GM19438 (cell line): ENCODE data around the gene PAPPA2.
A peak's percentile ranks its signal among the peaks of the same experiment; 100 is the strongest.

Experiments used
- ATAC-seq: cut with Tn5 transposase; IDR thresholded peaks from one replicate; pipeline ENCODE4 v1.9.1; 2021; ENCODE audit warnings: low read depth; ENCODE audit not compliant: unreplicated experiment

PAPPA2 gene

GRCh38 chr1:176682830-176683535 is 220.0 kb downstream of the PAPPA2 start:
- ATAC-seq = no peak

- ATAC-seq = peak; percentile 84
Measured at GRCh38 chr1:176691251-176692228, 228.6 kb downstream of the PAPPA2 start.

GRCh38 chr1:176692431-176692830 is 229.5 kb downstream of the PAPPA2 start:
- ATAC-seq = no peak

GRCh38 chr1:176692988-176693696 is 230.2 kb downstream of the PAPPA2 start:
- ATAC-seq = no peak

- no peak for ATAC-seq
Measured at GRCh38 chr1:176693697-176694329, 230.8 kb downstream of the PAPPA2 start.

- ATAC-seq = no peak
Measured at GRCh38 chr1:176694713-176695112, 231.7 kb downstream of the PAPPA2 start.

- no peak for ATAC-seq
Measured at GRCh38 chr1:176696109-176696508, 233.1 kb downstream of the PAPPA2 start.

- ATAC-seq = no peak
Measured at GRCh38 chr1:176696689-176697088, 233.7 kb downstream of the PAPPA2 start.

- ATAC-seq = no peak
Measured at GRCh38 chr1:176699821-176700220, 236.8 kb downstream of the PAPPA2 start.

GRCh38 chr1:176701151-176701866 is 238.3 kb downstream of the PAPPA2 start:
- no peak for ATAC-seq

- ATAC-seq = no peak
Measured at GRCh38 chr1:176702901-176703300, 239.9 kb downstream of the PAPPA2 start.

- ATAC-seq = no peak
Measured at GRCh38 chr1:176705585-176705984, 242.6 kb downstream of the PAPPA2 start.

- ATAC-seq = no peak
Measured at GRCh38 chr1:176717066-176717750, 254.2 kb downstream of the PAPPA2 start.

GRCh38 chr1:176719447-176719846 is 256.5 kb downstream of the PAPPA2 start:
- no peak for ATAC-seq

- ATAC-seq = no peak
Measured at GRCh38 chr1:176720838-176721237, 257.9 kb downstream of the PAPPA2 start.

- no peak for ATAC-seq
Measured at GRCh38 chr1:176733661-176734060, 270.7 kb downstream of the PAPPA2 start.

- ATAC-seq = no peak
Measured at GRCh38 chr1:176735201-176735600, 272.2 kb downstream of the PAPPA2 start.

GRCh38 chr1:176736015-176736414 is 273.0 kb downstream of the PAPPA2 start:
- ATAC-seq = no peak

- ATAC-seq = no peak
Measured at GRCh38 chr1:176741181-176741580, 278.2 kb downstream of the PAPPA2 start.
